ENCODE measurements around the gene ZBTB39. TPM values are rescaled to one million over a fixed set of nuclear protein-coding genes. Genes with fewer than 3 reads are reported as not detected.

ZBTB39 gene
- total and polyA plus RNA-seq, 2 of the 8 experiments (the other 6 are each of a cell fraction or from before 2014, with no cell fraction given), result 19.3 to 25.0 TPM

DNA sequence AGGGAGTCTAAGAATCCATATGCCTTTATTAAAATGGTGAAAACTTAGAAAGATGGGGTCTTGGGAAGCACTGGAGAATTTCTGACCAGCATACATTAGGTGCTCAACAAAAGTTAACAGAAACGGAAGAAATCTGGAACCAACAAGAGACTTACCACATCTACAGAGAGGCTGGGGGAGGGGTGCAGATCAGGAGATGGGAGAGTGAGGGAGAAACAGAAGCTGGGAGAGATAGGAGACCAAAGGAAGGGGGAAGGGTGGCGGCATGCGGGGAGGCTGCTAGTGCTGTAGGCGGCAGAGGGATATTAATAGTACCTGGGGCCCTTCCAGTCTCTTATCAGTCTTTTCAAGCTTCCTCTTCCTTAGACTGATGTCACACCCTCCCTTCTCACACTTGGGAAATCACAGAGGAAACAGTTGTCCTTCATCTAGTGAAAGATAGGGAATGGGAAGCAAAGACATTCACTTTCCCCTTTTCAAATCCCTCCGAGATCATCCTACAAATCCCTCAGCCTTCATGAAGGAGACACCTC is 18.1 kb downstream of the ZBTB39 start:
- WGBS, 2 experiments (ENCODE audit: extremely low coverage in 1 of 2, insufficient coverage in 1 of 2, insufficient read length in 1 of 2, insufficient replicate concordance in 2 of 2, low coverage in 1 of 2, low lambda C conversion rate in 2 of 2, missing lambda C conversion rate in 1 of 2), result 73% methylated on average over 5 of the region's 5 CpGs; no CpG with 5 or more reads in 1 of the 2 experiments
- no peak for TF ChIP-seq TBP (IDR thresholded peaks at IDR 0.05; ENCODE audit: low read depth, low read length)
- no peak for TF ChIP-seq YY1 (IDR thresholded peaks at IDR 0.05; ENCODE audit: low read depth, low read length)
- 0 out of 2 replicates have a peak, but pooled peaks have one; percentile 11 for TF ChIP-seq SP1 (IDR thresholded peaks at IDR 0.05; ENCODE audit: low read depth, low read length)
- no peak for TF ChIP-seq JUN (IDR thresholded peaks at IDR 0.05; ENCODE audit: low read depth, low read length)
- no peak for TF ChIP-seq EGR1 (IDR thresholded peaks at IDR 0.05; ENCODE audit: borderline replicate concordance, low read depth, low read length)
- TF ChIP-seq TEAD4 (IDR thresholded peaks at IDR 0.05; ENCODE audit: low read depth, low read length), result no peak
- peak; percentile 70 for TF ChIP-seq ASH2L (IDR thresholded peaks at IDR 0.05; ENCODE audit: low read length)
- TF ChIP-seq, protein P1, sequence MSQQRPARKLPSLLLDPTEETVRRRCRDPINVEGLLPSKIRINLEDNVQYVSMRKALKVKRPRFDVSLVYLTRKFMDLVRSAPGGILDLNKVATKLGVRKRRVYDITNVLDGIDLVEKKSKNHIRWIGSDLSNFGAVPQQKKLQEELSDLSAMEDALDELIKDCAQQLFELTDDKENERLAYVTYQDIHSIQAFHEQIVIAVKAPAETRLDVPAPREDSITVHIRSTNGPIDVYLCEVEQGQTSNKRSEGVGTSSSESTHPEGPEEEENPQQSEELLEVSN (IDR thresholded peaks at IDR 0.05), result no peak
- TF ChIP-seq TAF1 (IDR thresholded peaks at IDR 0.05; ENCODE audit: low read depth, low read length), result no peak
- H3K4me2 ChIP-seq (ENCODE audit: insufficient read depth in 1 of 2, low read depth in 2 of 2, low read length in 2 of 2), result peak overlapping the region in 1 of 2 experiments; percentile 9; a peak in 1 of 4 replicates

More for the DNA sequence above, 18.1 kb downstream of the ZBTB39 start:
- POLR2A ChIA-PET (ENCODE audit: partially characterized antibody), result interaction anchor here (0.8 to 1.7 kb wide), 7 partner anchors 10 to 264 kb away, joined by 3 to 13 read pairs (median 4); no protein-coding TSS in a partner anchor
- Histone ChIP-seq H3K9ac (replicated peaks in 1 of 4; ENCODE audit: extremely low read depth in 1 of 4, low read depth in 3 of 4, low read length in 3 of 4) (no peak overlapping the region), H3K27ac (ENCODE audit: low read depth, low read length) (no peak overlapping the region), H3K14ac (ENCODE audit: insufficient read length) (no peak overlapping the region), H2AK5ac (ENCODE audit: low read depth, low read length) (no peak overlapping the region), H2BK15ac (ENCODE audit: low read length) (no peak overlapping the region), H4K20me1 (replicated peaks in 1 of 2; ENCODE audit: control insufficient read depth in 1 of 2, insufficient read depth in 2 of 2, low read length in 2 of 2) (no peaks in the 10 kb centered on the region), H3K23ac (ENCODE audit: insufficient read length) (no peak overlapping the region), H4K91ac (replicated peaks; ENCODE audit: insufficient read length, low read length) (no peak overlapping the region), H2BK20ac (ENCODE audit: low read length) (no peak overlapping the region), H3K56ac (replicated peaks; ENCODE audit: insufficient read length, low read depth, low read length) (no peak overlapping the region), H3K23me2 (ENCODE audit: low read depth, low read length) (no peaks in the 10 kb centered on the region), H3K18ac (ENCODE audit: extremely low read depth, low read length) (no peak overlapping the region), H4K8ac (ENCODE audit: extremely low read depth, insufficient read depth, low read length) (no peak overlapping the region), H2BK12ac (ENCODE audit: low read depth, low read length) (no peak overlapping the region), H3K27me3 (replicated peaks in 1 of 4; ENCODE audit: control insufficient read depth in 3 of 4, extremely low read depth in 1 of 4, insufficient read depth in 3 of 4, low read length in 3 of 4) (no peaks in the 10 kb centered on the region), H2BK120ac (replicated peaks; ENCODE audit: low read depth, low read length) (no peak overlapping the region), H3K79me1 (ENCODE audit: low read depth, low read length) (no peaks in the 10 kb centered on the region), H3K9me3 (ENCODE audit: insufficient read depth in 2 of 2, low read depth in 1 of 2, low read length in 1 of 2) (no peaks in the 10 kb centered on the region), H3K79me2 (ENCODE audit: control insufficient read depth in 1 of 2, insufficient read depth in 2 of 2, low read length in 2 of 2) (no peaks in the 10 kb centered on the region), H4K5ac (ENCODE audit: insufficient read length, low read depth, low read length) (no peak overlapping the region), H2BK5ac (ENCODE audit: low read depth, low read length) (no peak overlapping the region), H3K4me1 (replicated peaks in 1 of 4; ENCODE audit: control insufficient read depth in 3 of 4, insufficient read depth in 4 of 4, low read length in 3 of 4) (peaks cover 0 to 3% (median under 1%) of the 10 kb centered on the region in 4 experiments; a peak in 2 of 7 replicates), H3K4me3 (ENCODE audit: extremely low read depth in 1 of 4, insufficient read depth in 2 of 4, low read depth in 3 of 4, low read length in 4 of 4) (peak overlapping the region in 1 of 4 experiments; percentile 15; a peak in 1 of 8 replicates), H3K4ac (replicated peaks; ENCODE audit: insufficient read length, low read depth, low read length) (no peak overlapping the region), H3K36me3 (ENCODE audit: control insufficient read depth in 2 of 4, insufficient read depth in 4 of 4, low read length in 3 of 4) (no peaks in the 10 kb centered on the region), H2AFZ (ENCODE audit: low read length) (0 out of 2 replicates have a peak overlapping the region, but pooled peaks have one; percentile 2)
- CTCF ChIA-PET (ENCODE audit: partially characterized antibody), result interaction anchor here (0.5 to 4.5 kb wide), 47 partner anchors 9 to 908 kb away, joined by 3 to 56 read pairs (median 4); partner anchors contain the start of genes HSD17B6, MYO1A, PRIM1 and SDR9C7
- DNase-seq (ENCODE audit: low read depth in 1 of 2, low spot score in 2 of 2), result peak in 1 of 2 experiments; percentile 46
- FAIRE-seq, result no peak

Measured in H1 (cell line).